ENCODE data around the gene REG1A. TPM values are rescaled to one million over a fixed set of nuclear protein-coding genes. Genes with fewer than 3 reads are reported as not detected.

REG1A gene
- total and polyA plus RNA-seq, 5 experiments from 2014 or later, result not detected

- POLR2A ChIA-PET, result no interaction called here
- ATAC-seq (no peak), DNase-seq (no peak)
- Mint-ChIP-seq H3K4me3 (no peak overlapping the region), H3K27ac (no peak overlapping the region), H3K9me3 (peaks cover 8 to 27% (median 15%) of the 10 kb centered on the region in 9 donors), H3K36me3 (peaks cover 0 to 2% (median 0%) of the 10 kb centered on the region in 3 donors), H3K27me3 (no peaks in the 10 kb centered on the region), H3K4me1 (peaks cover 0 to 13% (median 0%) of the 10 kb centered on the region in 4 donors)
Measured at GRCh38 chr2:79101024-79101423, 19.3 kb upstream of the REG1A start.

GRCh38 chr2:79103214-79103613 lies 17.1 kb upstream of the REG1A start:
- H3K27ac Mint-ChIP-seq, result no peak overlapping the region
- no peak for ATAC-seq
- POLR2A ChIA-PET, result no interaction called here

GRCh38 chr2:79105259-79105658 lies 15.0 kb upstream of the REG1A start:
- POLR2A ChIA-PET, result no interaction called here
- peaks cover 0 to 3% (median 0%) of the 10 kb centered on the region in 4 donors for H3K4me1 Mint-ChIP-seq
- ATAC-seq (no peak), DNase-seq (no peak)
- no peaks in the 10 kb centered on the region for H3K36me3 Mint-ChIP-seq
- no peak overlapping the region for H3K4me3 Mint-ChIP-seq
- no peak overlapping the region for H3K27ac Mint-ChIP-seq
- no peaks in the 10 kb centered on the region for H3K27me3 Mint-ChIP-seq
- H3K9me3 Mint-ChIP-seq, result peaks cover 4 to 22% (median 11%) of the 10 kb centered on the region in 9 donors

More at GRCh38 chr2:79103214-79103613, 17.1 kb upstream of the REG1A start:
- Mint-ChIP-seq H3K4me1 (peaks cover 0 to 13% (median 0%) of the 10 kb centered on the region in 4 donors), H3K4me3 (no peak overlapping the region), H3K27me3 (no peaks in the 10 kb centered on the region), H3K9me3 (peaks cover 5 to 24% (median 13%) of the 10 kb centered on the region in 9 donors), H3K36me3 (no peaks in the 10 kb centered on the region)
- DNase-seq, result no peak

- no peak overlapping the region for H3K27ac Mint-ChIP-seq
- H3K4me3 Mint-ChIP-seq, result no peak overlapping the region
- POLR2A ChIA-PET, result no interaction called here
- H3K36me3 Mint-ChIP-seq, result no peaks in the 10 kb centered on the region
- peaks cover 0 to 20% (median 6%) of the 10 kb centered on the region in 9 donors for H3K9me3 Mint-ChIP-seq
- ATAC-seq (no peak), DNase-seq (no peak)
- H3K4me1 Mint-ChIP-seq, result no peaks in the 10 kb centered on the region
- H3K27me3 Mint-ChIP-seq, result no peaks in the 10 kb centered on the region
Measured at GRCh38 chr2:79112269-79112668, 8.0 kb upstream of the REG1A start.

- ATAC-seq, result no peak
- Mint-ChIP-seq H3K27ac (no peak overlapping the region), H3K4me1 (no peaks in the 10 kb centered on the region), H3K4me3 (no peak overlapping the region), H3K27me3 (no peaks in the 10 kb centered on the region), H3K9me3 (peaks cover 0 to 28% (median 10%) of the 10 kb centered on the region in 9 donors), H3K36me3 (no peaks in the 10 kb centered on the region)
- POLR2A ChIA-PET, result no interaction called here
- no peak for DNase-seq
Measured at GRCh38 chr2:79114797-79115494, 5.3 kb upstream of the REG1A start.

- Mint-ChIP-seq H3K27me3 (no peaks in the 10 kb centered on the region), H3K9me3 (peaks cover 2 to 22% (median 10%) of the 10 kb centered on the region in 9 donors), H3K27ac (no peak overlapping the region), H3K36me3 (no peaks in the 10 kb centered on the region), H3K4me3 (no peak overlapping the region), H3K4me1 (no peaks in the 10 kb centered on the region)
- POLR2A ChIA-PET, result no interaction called here
- no peak for DNase-seq
- ATAC-seq, result no peak
Measured at GRCh38 chr2:79116997-79117928, 3.0 kb upstream of the REG1A start.

GRCh38 chr2:79122676-79123075 lies 2.4 kb downstream of the REG1A start:
- Mint-ChIP-seq H3K4me1 (no peaks in the 10 kb centered on the region), H3K4me3 (no peak overlapping the region), H3K9me3 (peaks cover 0 to 14% (median 7%) of the 10 kb centered on the region in 9 donors), H3K27ac (peak overlapping the region in 1 of 10 donors; percentile 18), H3K36me3 (no peaks in the 10 kb centered on the region), H3K27me3 (no peaks in the 10 kb centered on the region)
- no peak for DNase-seq
- no peak for ATAC-seq
- POLR2A ChIA-PET, result no interaction called here

GRCh38 chr2:79124907-79125720 lies 4.8 kb downstream of the REG1A start:
- POLR2A ChIA-PET, result no interaction called here
- DNase-seq (no peak), ATAC-seq (no peak)
- H3K4me1 Mint-ChIP-seq, result no peaks in the 10 kb centered on the region
- no peak overlapping the region for H3K4me3 Mint-ChIP-seq
- H3K27me3 Mint-ChIP-seq, result no peaks in the 10 kb centered on the region
- no peak overlapping the region for H3K27ac Mint-ChIP-seq
- H3K9me3 Mint-ChIP-seq, result peaks cover 0 to 14% (median 6%) of the 10 kb centered on the region in 9 donors
- no peaks in the 10 kb centered on the region for H3K36me3 Mint-ChIP-seq

GRCh38 chr2:79125721-79125985 lies 5.4 kb downstream of the REG1A start:
- POLR2A ChIA-PET, result no interaction called here
- no peak overlapping the region for H3K27ac Mint-ChIP-seq

GRCh38 chr2:79128406-79128805 lies 8.1 kb downstream of the REG1A start:
- Mint-ChIP-seq H3K36me3 (no peaks in the 10 kb centered on the region), H3K27me3 (no peaks in the 10 kb centered on the region), H3K9me3 (peaks cover 0 to 19% (median 4%) of the 10 kb centered on the region in 9 donors), H3K4me3 (no peak overlapping the region), H3K4me1 (no peaks in the 10 kb centered on the region), H3K27ac (no peak overlapping the region)
- POLR2A ChIA-PET, result no interaction called here
- ATAC-seq, result no peak
- DNase-seq, result no peak

More at GRCh38 chr2:79125721-79125985, 5.4 kb downstream of the REG1A start:
- no peaks in the 10 kb centered on the region for H3K27me3 Mint-ChIP-seq
- peaks cover 0 to 14% (median 6%) of the 10 kb centered on the region in 9 donors for H3K9me3 Mint-ChIP-seq
- H3K4me1 Mint-ChIP-seq, result no peaks in the 10 kb centered on the region
- no peaks in the 10 kb centered on the region for H3K36me3 Mint-ChIP-seq
- H3K4me3 Mint-ChIP-seq, result no peak overlapping the region
- no peak for DNase-seq
- no peak for ATAC-seq

GRCh38 chr2:79129260-79129659 lies 9.0 kb downstream of the REG1A start:
- H3K27me3 Mint-ChIP-seq, result no peaks in the 10 kb centered on the region
- POLR2A ChIA-PET, result no interaction called here

GRCh38 chr2:79129804-79130203 lies 9.5 kb downstream of the REG1A start:
- Mint-ChIP-seq H3K36me3 (no peaks in the 10 kb centered on the region), H3K4me3 (no peak overlapping the region), H3K4me1 (no peaks in the 10 kb centered on the region), H3K27me3 (no peaks in the 10 kb centered on the region), H3K9me3 (peaks cover 0 to 9% (median 3%) of the 10 kb centered on the region in 9 donors), H3K27ac (no peak overlapping the region)
- POLR2A ChIA-PET, result no interaction called here
- DNase-seq (no peak), ATAC-seq (no peak)

More at GRCh38 chr2:79129260-79129659, 9.0 kb downstream of the REG1A start:
- Mint-ChIP-seq H3K4me1 (no peaks in the 10 kb centered on the region), H3K36me3 (no peaks in the 10 kb centered on the region), H3K4me3 (no peak overlapping the region), H3K9me3 (peaks cover 0 to 14% (median 3%) of the 10 kb centered on the region in 9 donors), H3K27ac (no peak overlapping the region)
- ATAC-seq (no peak), DNase-seq (no peak)

- Mint-ChIP-seq H3K9me3 (peaks cover 0 to 10% (median 4%) of the 10 kb centered on the region in 9 donors), H3K4me3 (no peak overlapping the region), H3K4me1 (no peaks in the 10 kb centered on the region), H3K27ac (no peak overlapping the region), H3K27me3 (no peaks in the 10 kb centered on the region), H3K36me3 (no peaks in the 10 kb centered on the region)
- DNase-seq (no peak), ATAC-seq (no peak)
- POLR2A ChIA-PET, result no interaction called here
Measured at GRCh38 chr2:79131687-79132086, 11.4 kb downstream of the REG1A start.

Data from naive thymus-derived CD8-positive, alpha-beta T cell (primary cell).